Astrocyte (in vitro differentiated cells and primary cell): ENCODE results near the gene LCN10. TPM values are rescaled to one million over a fixed set of nuclear protein-coding genes. Genes with fewer than 3 reads are reported as not detected.
"Not testable (repeated sequence)": the region's sequence is repeated elsewhere in the genome, so short reads cannot be mapped to it uniquely, and the experiment has no call there.

Source experiments
- DNase-seq: peaks from one replicate; pipeline ENCODE4 v3.0.0-alpha.2; 2010; ENCODE audit warnings: low read depth
- FAIRE-seq: peaks from 2 replicates; lab custom pipeline; 2011; peaks lifted over from hg19 to GRCh38; lab: Jason Lieb, UNC
- H2AFZ ChIP-seq: 2 replicates; pipeline ENCODE4 v1.6.0; 2012; ENCODE audit warnings: low read depth, low read length, inconsistent platforms
- H3K27ac ChIP-seq: 2 replicates; pipeline ENCODE4 v1.5.1; 2011; ENCODE audit warnings: low read depth, low read length, inconsistent platforms
- H3K27me3 ChIP-seq: 2 replicates; pipeline ENCODE4 v1.6.0; 2011; ENCODE audit warnings: low read length, inconsistent platforms; ENCODE audit not compliant: insufficient read depth
- H3K36me3 ChIP-seq: 2 replicates; pipeline ENCODE4 v1.5.1; 2011; ENCODE audit warnings: low read length, inconsistent platforms; ENCODE audit not compliant: insufficient read depth
- H3K4me1 ChIP-seq: 2 replicates; pipeline ENCODE4 v1.5.1; 2011; ENCODE audit warnings: low read length, inconsistent platforms; ENCODE audit not compliant: insufficient read depth
- H3K4me2 ChIP-seq: 2 replicates; pipeline ENCODE4 v1.6.0; 2012; ENCODE audit warnings: low read length, inconsistent platforms
- H3K4me3 ChIP-seq: 2 replicates; pipeline ENCODE4 v1.5.1; 2011; ENCODE audit warnings: low read depth, mild to moderate bottlenecking, low read length, inconsistent platforms; ENCODE audit not compliant: insufficient read depth
- H3K79me2 ChIP-seq: 2 replicates; pipeline ENCODE4 v1.6.0; 2012; ENCODE audit warnings: mild to moderate bottlenecking, low read length, inconsistent platforms; ENCODE audit not compliant: insufficient read depth
- H3K9ac ChIP-seq: 2 replicates; pipeline ENCODE4 v1.6.0; 2012; ENCODE audit warnings: mild to moderate bottlenecking, low read length, inconsistent platforms
- H3K9me3 ChIP-seq: 2 replicates; pipeline ENCODE4 v1.5.1; 2012; ENCODE audit warnings: low read depth, mild to moderate bottlenecking, low read length, inconsistent platforms; ENCODE audit not compliant: insufficient read depth
- H4K20me1 ChIP-seq: 2 replicates; pipeline ENCODE4 v1.6.0; 2012; ENCODE audit warnings: low read length, inconsistent platforms; ENCODE audit not compliant: insufficient read depth
- H3K27ac Mint-ChIP-seq: one replicate; pipeline ENCODE4 v1.8.0; 2021; ENCODE audit warnings: mild to moderate bottlenecking, mixed read lengths; ENCODE audit not compliant: unreplicated experiment
- H3K27me3 Mint-ChIP-seq: one replicate; pipeline ENCODE4 v1.8.0; 2021; ENCODE audit warnings: low read depth, mixed read lengths; ENCODE audit not compliant: unreplicated experiment
- H3K36me3 Mint-ChIP-seq: one replicate; pipeline ENCODE4 v1.8.0; 2021; ENCODE audit warnings: low read depth, mixed read lengths; ENCODE audit not compliant: unreplicated experiment
- H3K4me1 Mint-ChIP-seq: one replicate; pipeline ENCODE4 v1.8.0; 2021; ENCODE audit warnings: low read depth, mixed read lengths; ENCODE audit not compliant: unreplicated experiment
- H3K4me3 Mint-ChIP-seq: one replicate; pipeline ENCODE4 v1.8.0; 2021; ENCODE audit warnings: mild to moderate bottlenecking, moderate library complexity, mixed read lengths; ENCODE audit not compliant: unreplicated experiment
- H3K9me3 Mint-ChIP-seq: one replicate; pipeline ENCODE4 v1.8.0; 2021; ENCODE audit warnings: mild to moderate bottlenecking, mixed read lengths; ENCODE audit not compliant: unreplicated experiment
- CTCF ChIP-seq: IDR thresholded peaks from 2 replicates; pipeline ENCODE4 v1.5.1; 2011; ENCODE audit warnings: low read depth, mild to moderate bottlenecking, inconsistent platforms, low read length, moderate library complexity; ENCODE audit not compliant: insufficient read depth
- EZH2 ChIP-seq: IDR thresholded peaks from 2 replicates; pipeline ENCODE4 v1.6.1; 2012; ENCODE audit warnings: mild to moderate bottlenecking, low read length, inconsistent platforms; ENCODE audit not compliant: insufficient read depth
- total RNA-seq: library from RNA; stranded (reverse); gene quantifications from 2 replicates; pipeline ENCODE4 v1.2.1, GENCODE V29; 2021

Gene LCN10
- total RNA-seq, 1 donor from 2014 or later = not detected

GRCh38 chr9:136707011-136707410, 35.7 kb downstream of the LCN10 start:
- no peak for FAIRE-seq

GRCh38 chr9:136705564-136705963, 37.2 kb downstream of the LCN10 start:
- Histone ChIP-seq H3K27me3 (peaks cover 5% of the 10 kb centered on the region), H3K4me3 (no peak overlapping the region), H3K9me3 (no peaks in the 10 kb centered on the region), H3K36me3 (no peaks in the 10 kb centered on the region), H4K20me1 (no peaks in the 10 kb centered on the region), H3K4me2 (no peak overlapping the region), H3K27ac (no peak overlapping the region), H3K79me2 (no peaks in the 10 kb centered on the region), H3K9ac (no peak overlapping the region), H3K4me1 (no peaks in the 10 kb centered on the region), H2AFZ (no peak overlapping the region)
- Mint-ChIP-seq H3K36me3 (no peaks in the 10 kb centered on the region), H3K4me3 (no peak overlapping the region), H3K27ac (peak overlapping the region; percentile 47), H3K9me3 (peaks cover 6% of the 10 kb centered on the region), H3K4me1 (no peaks in the 10 kb centered on the region), H3K27me3 (peaks cover 11% of the 10 kb centered on the region)
- TF ChIP-seq EZH2 (no peak), CTCF (no peak)
- DNase-seq (no peak), FAIRE-seq (no peak)

More at GRCh38 chr9:136707011-136707410, 35.7 kb downstream of the LCN10 start:
- Mint-ChIP-seq H3K27me3 (peaks cover 10% of the 10 kb centered on the region), H3K36me3 (no peaks in the 10 kb centered on the region), H3K4me3 (no peak overlapping the region), H3K4me1 (no peaks in the 10 kb centered on the region), H3K27ac (no peak overlapping the region), H3K9me3 (peaks cover 6% of the 10 kb centered on the region)
- Histone ChIP-seq H3K4me1 (peaks cover 2% of the 10 kb centered on the region), H3K9me3 (no peaks in the 10 kb centered on the region), H3K79me2 (no peaks in the 10 kb centered on the region), H4K20me1 (no peaks in the 10 kb centered on the region), H3K9ac (no peak overlapping the region), H3K4me2 (no peak overlapping the region), H3K27me3 (no peaks in the 10 kb centered on the region), H3K36me3 (no peaks in the 10 kb centered on the region), H3K4me3 (no peak overlapping the region), H2AFZ (no peak overlapping the region), H3K27ac (no peak overlapping the region)
- TF ChIP-seq EZH2 (no peak), CTCF (no peak)
- no peak for DNase-seq

GRCh38 chr9:136704741-136705140, 38.0 kb downstream of the LCN10 start:
- not testable (repeated sequence) for H3K4me1 ChIP-seq, H3K27ac Mint-ChIP-seq, H3K36me3 Mint-ChIP-seq, H3K4me1 Mint-ChIP-seq, H3K4me3 Mint-ChIP-seq, FAIRE-seq, DNase-seq, H3K4me3 ChIP-seq, H3K4me2 ChIP-seq, H3K27me3 ChIP-seq, H3K27ac ChIP-seq, H3K9me3 ChIP-seq, H3K79me2 ChIP-seq, H3K9ac ChIP-seq, H3K36me3 ChIP-seq, H4K20me1 ChIP-seq, H2AFZ ChIP-seq, H3K9me3 Mint-ChIP-seq
- H3K27me3 Mint-ChIP-seq = peaks cover 14% of the 10 kb centered on the region
